HUES64 (cell line): ENCODE data around the gene GOLT1B. TPM values are rescaled to one million over a fixed set of nuclear protein-coding genes. Genes with fewer than 3 reads are reported as not detected.
A peak's percentile ranks its signal among the peaks of the same experiment; 100 is the strongest.
"Not testable (repeated sequence)": the region's sequence is repeated elsewhere in the genome, so short reads cannot be mapped to it uniquely, and the experiment has no call there.

ENCODE experiments used
- H3K27ac ChIP-seq: 2 replicates; pipeline ENCODE4 v1.7.0; 2013; ENCODE audit warnings: low read depth, low read length, inconsistent platforms
- H3K27me3 ChIP-seq: 2 replicates; pipeline ENCODE4 v1.6.1; 2013; ENCODE audit warnings: mild to moderate bottlenecking, low read length; ENCODE audit not compliant: insufficient read depth
- H3K36me3 ChIP-seq: 2 replicates; pipeline ENCODE4 v1.6.1; 2013; ENCODE audit warnings: mild to moderate bottlenecking, low read length; ENCODE audit not compliant: insufficient read depth
- H3K4me1 ChIP-seq: 2 replicates; pipeline ENCODE4 v1.6.1; 2013; ENCODE audit warnings: mild to moderate bottlenecking, low read length, moderate library complexity; ENCODE audit not compliant: insufficient read depth
- H3K4me3 ChIP-seq: 2 replicates; pipeline ENCODE4 v1.5.1; 2013; ENCODE audit warnings: mild to moderate bottlenecking, low read length, moderate library complexity
- H3K9ac ChIP-seq: 2 replicates; pipeline ENCODE4 v1.6.1; 2013; ENCODE audit warnings: mild to moderate bottlenecking, low read depth, low read length
- H3K9me3 ChIP-seq: 2 replicates; pipeline ENCODE4 v1.6.1; 2013; ENCODE audit warnings: low read depth, low read length; ENCODE audit not compliant: insufficient read depth
- WGBS: fragments of 150-250, 120-280 bp; methylation state at CpG from one replicate; pipeline ENCODE4 v1.1.7; 2013; ENCODE audit warnings: missing lambda C conversion rate; 5-methylcytosine and 5-hydroxymethylcytosine counted together
- polyA plus RNA-seq, 2 experiments: library from polyadenylated mRNA; stranded (reverse); fragments of 50-300 nt; gene quantifications; one replicate each; pipeline ENCODE4 v1.2.3, GENCODE V29; 2013

GOLT1B gene
- 29.4 TPM for polyA plus RNA-seq (2013, experiment 1 of 2)
- 30.9 TPM for polyA plus RNA-seq (2013, experiment 2 of 2)

- Histone ChIP-seq H3K9ac (peak within 1 kb of the TSS; percentile 89), H3K4me1 (peaks cover 12% of the 10 kb centered on the region; the same call in 1 of the 2 replicates), H3K27me3 (no peaks in the 10 kb centered on the region), H3K4me3 (peak within 1 kb of the TSS; percentile 66), H3K9me3 (no peaks in the 10 kb centered on the region), H3K27ac (peak within 1 kb of the TSS; percentile 78), H3K36me3 (peaks cover 27% of the 10 kb centered on the region)
- WGBS: under 1% methylated on average over 60 of the region's 61 CpGs
Measured at GRCh38 chr12:21501258-21502163, at the start of gene GOLT1B, which contains the start of gene RECQL. Gene GOLT1B, plus strand, starts transcription at chr12:21501789. Its CDS starts 135 bp downstream, at chr12:21501924. Gene RECQL, minus strand, starts transcription at chr12:21501635. Its CDS starts 2,065 bp downstream, at chr12:21499570.

DNA sequence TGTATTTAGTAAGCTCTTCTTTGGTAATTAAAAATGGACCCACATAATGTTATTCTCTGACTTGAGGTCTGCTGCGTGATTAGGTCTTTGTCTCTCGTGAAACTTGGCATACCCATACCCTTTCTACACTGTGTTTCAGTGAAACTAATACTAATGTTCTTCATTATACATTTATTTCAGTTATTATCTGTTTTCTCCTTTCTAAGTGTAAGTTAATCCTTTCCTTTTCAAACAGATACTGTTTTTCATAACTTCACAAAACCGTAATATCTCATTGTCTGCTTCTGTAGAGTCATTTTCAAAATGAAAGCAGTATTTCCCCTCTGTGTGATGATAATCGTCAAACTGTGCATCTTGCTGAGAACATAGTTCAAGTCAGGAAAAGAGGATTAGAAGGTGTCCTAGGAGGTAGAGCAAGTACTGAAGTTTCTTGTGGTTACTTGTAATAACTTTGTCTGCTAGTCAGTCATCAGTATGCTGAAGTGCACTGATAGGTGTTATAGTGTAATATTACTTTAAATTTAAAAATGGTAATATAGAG is 48.2 kb upstream of the GOLT1B start:
- no peaks in the 10 kb centered on the region for H3K27me3 ChIP-seq
- no peaks in the 10 kb centered on the region for H3K4me1 ChIP-seq
- WGBS: 96% methylated on average over 2 of the region's 4 CpGs
- no peak overlapping the region for H3K4me3 ChIP-seq
- H3K27ac ChIP-seq: no peak overlapping the region
- H3K9ac ChIP-seq: no peak overlapping the region
- no peaks in the 10 kb centered on the region for H3K9me3 ChIP-seq
- H3K36me3 ChIP-seq: peaks cover 11% of the 10 kb centered on the region; the same call in 1 of the 2 replicates

- H3K27ac ChIP-seq: no peak overlapping the region
- H3K9me3 ChIP-seq: no peaks in the 10 kb centered on the region
- no peaks in the 10 kb centered on the region for H3K27me3 ChIP-seq
- peaks cover 11% of the 10 kb centered on the region; the same call in 1 of the 2 replicates for H3K36me3 ChIP-seq
- no peak overlapping the region for H3K9ac ChIP-seq
- H3K4me3 ChIP-seq: no peak overlapping the region
- 75% methylated on average over 6 of the region's 7 CpGs for WGBS
- no peaks in the 10 kb centered on the region for H3K4me1 ChIP-seq
Measured at GRCh38 chr12:21456291-21456780, 45.3 kb upstream of the GOLT1B start.

GRCh38 chr12:21459474-21459873 is 42.1 kb upstream of the GOLT1B start:
- 89% methylated on average over 2 of the region's 2 CpGs for WGBS
- no peaks in the 10 kb centered on the region for H3K27me3 ChIP-seq

GRCh38 chr12:21467334-21467733 is 34.3 kb upstream of the GOLT1B start:
- H3K36me3 ChIP-seq: peaks cover 41% of the 10 kb centered on the region
- H3K9ac ChIP-seq: not testable (repeated sequence)

More at GRCh38 chr12:21459474-21459873, 42.1 kb upstream of the GOLT1B start:
- Histone ChIP-seq H3K4me3 (no peak overlapping the region), H3K4me1 (no peaks in the 10 kb centered on the region), H3K27ac (no peak overlapping the region), H3K9me3 (no peaks in the 10 kb centered on the region), H3K9ac (no peak overlapping the region), H3K36me3 (peaks cover 15% of the 10 kb centered on the region; the same call in 1 of the 2 replicates)

DNA sequence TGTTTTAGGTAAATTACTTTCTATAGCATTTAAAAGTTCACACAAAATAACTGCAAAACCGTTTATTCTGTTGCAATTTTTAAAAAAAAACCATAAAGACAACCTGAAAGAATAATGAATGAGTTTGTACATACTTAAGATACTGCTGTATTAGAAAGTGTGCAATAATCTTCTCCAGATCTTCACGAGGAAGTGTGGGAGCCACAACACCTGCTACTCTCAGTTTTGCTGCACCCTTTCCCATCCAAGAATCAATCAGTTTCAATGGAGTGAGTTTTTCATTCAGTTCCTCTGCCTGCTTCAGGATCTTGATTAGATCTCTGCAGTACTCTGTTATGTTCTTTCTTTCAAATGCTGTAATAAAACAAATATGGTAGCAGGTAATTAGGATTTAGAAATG is 30.3 kb upstream of the GOLT1B start:
- Histone ChIP-seq H3K9ac (no peak overlapping the region), H3K4me1 (no peaks in the 10 kb centered on the region), H3K27me3 (no peaks in the 10 kb centered on the region), H3K4me3 (no peak overlapping the region), H3K9me3 (no peaks in the 10 kb centered on the region), H3K27ac (no peak overlapping the region), H3K36me3 (peaks cover 78% of the 10 kb centered on the region)
- WGBS: 95% methylated on average over 1 of the region's 2 CpGs

More at GRCh38 chr12:21467334-21467733, 34.3 kb upstream of the GOLT1B start:
- not testable (repeated sequence) for H3K27ac ChIP-seq, H3K27me3 ChIP-seq, H3K4me3 ChIP-seq, H3K9me3 ChIP-seq, H3K4me1 ChIP-seq
- WGBS: 94% methylated on average over 2 of the region's 2 CpGs

GRCh38 chr12:21472197-21472823 is 29.3 kb upstream of the GOLT1B start:
- WGBS: 98% methylated on average over 7 of the region's 7 CpGs
- no peak overlapping the region for H3K9ac ChIP-seq
- H3K4me1 ChIP-seq: no peaks in the 10 kb centered on the region
- H3K4me3 ChIP-seq: no peak overlapping the region
- peaks cover 88% of the 10 kb centered on the region for H3K36me3 ChIP-seq
- no peak overlapping the region for H3K27ac ChIP-seq
- no peaks in the 10 kb centered on the region for H3K27me3 ChIP-seq
- H3K9me3 ChIP-seq: no peaks in the 10 kb centered on the region

DNA sequence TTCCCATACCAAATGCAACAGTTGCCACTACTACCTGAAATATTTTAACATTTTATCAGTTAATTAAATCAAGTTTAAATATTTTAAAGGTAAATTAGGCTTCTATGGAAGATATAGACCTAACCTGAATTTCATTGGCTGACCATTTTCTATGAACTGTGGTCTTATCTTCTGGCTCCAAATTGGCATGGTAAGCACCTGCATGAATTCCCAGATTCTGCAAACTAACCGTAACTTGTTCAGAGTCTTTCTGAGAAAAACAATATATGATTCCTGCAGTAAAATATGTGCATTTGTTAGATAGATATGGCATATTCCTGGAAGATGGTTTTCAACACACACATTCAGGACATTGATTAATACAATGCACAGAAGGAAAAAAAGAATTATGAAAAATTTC is 26.0 kb upstream of the GOLT1B start:
- Histone ChIP-seq H3K27ac (no peak overlapping the region), H3K4me3 (no peak overlapping the region), H3K27me3 (no peaks in the 10 kb centered on the region), H3K4me1 (no peaks in the 10 kb centered on the region), H3K9me3 (no peaks in the 10 kb centered on the region), H3K36me3 (peaks cover 93% of the 10 kb centered on the region), H3K9ac (no peak overlapping the region)
- 90% methylated on average over 1 of the region's 1 CpG for WGBS

GRCh38 chr12:21476949-21477348 is 24.6 kb upstream of the GOLT1B start:
- Histone ChIP-seq H3K4me1 (no peaks in the 10 kb centered on the region), H3K4me3 (no peak overlapping the region), H3K27me3 (no peaks in the 10 kb centered on the region), H3K9ac (no peak overlapping the region), H3K27ac (no peak overlapping the region), H3K36me3 (peaks cover 94% of the 10 kb centered on the region), H3K9me3 (no peaks in the 10 kb centered on the region)
- WGBS: 100% methylated on average over 3 of the region's 3 CpGs

- H3K4me1 ChIP-seq: no peaks in the 10 kb centered on the region
- WGBS: 94% methylated on average over 10 of the region's 10 CpGs
- no peak overlapping the region for H3K9ac ChIP-seq
- H3K36me3 ChIP-seq: peaks cover 93% of the 10 kb centered on the region
- no peak overlapping the region for H3K27ac ChIP-seq
- H3K4me3 ChIP-seq: no peak overlapping the region
- no peaks in the 10 kb centered on the region for H3K27me3 ChIP-seq
- H3K9me3 ChIP-seq: no peaks in the 10 kb centered on the region
Measured at GRCh38 chr12:21478756-21479455, 22.7 kb upstream of the GOLT1B start.
